K562 treated with DMSO at 1 percent for 4 hours (cell line): ENCODE measurements around the gene PPP2R2B. TPM values are rescaled to one million over a fixed set of nuclear protein-coding genes. Genes with fewer than 3 reads are reported as not detected.

Experiments
- total RNA-seq: library from RNA; unstranded; fragments of 300-600 nt; gene quantifications from 2 replicates; pipeline ENCODE4 v1.2.3, GENCODE V29; 2022; ENCODE audit not compliant: insufficient read depth

The PPP2R2B gene
- not detected in 2 replicates for total RNA-seq

GRCh38 chr5:146878476-146879172, at the start of gene PPP2R2B:
PPP2R2B (minus strand) TSS chr5:146878757.

